ENCODE data around the gene DPH1.

The DPH1 gene

DNA sequence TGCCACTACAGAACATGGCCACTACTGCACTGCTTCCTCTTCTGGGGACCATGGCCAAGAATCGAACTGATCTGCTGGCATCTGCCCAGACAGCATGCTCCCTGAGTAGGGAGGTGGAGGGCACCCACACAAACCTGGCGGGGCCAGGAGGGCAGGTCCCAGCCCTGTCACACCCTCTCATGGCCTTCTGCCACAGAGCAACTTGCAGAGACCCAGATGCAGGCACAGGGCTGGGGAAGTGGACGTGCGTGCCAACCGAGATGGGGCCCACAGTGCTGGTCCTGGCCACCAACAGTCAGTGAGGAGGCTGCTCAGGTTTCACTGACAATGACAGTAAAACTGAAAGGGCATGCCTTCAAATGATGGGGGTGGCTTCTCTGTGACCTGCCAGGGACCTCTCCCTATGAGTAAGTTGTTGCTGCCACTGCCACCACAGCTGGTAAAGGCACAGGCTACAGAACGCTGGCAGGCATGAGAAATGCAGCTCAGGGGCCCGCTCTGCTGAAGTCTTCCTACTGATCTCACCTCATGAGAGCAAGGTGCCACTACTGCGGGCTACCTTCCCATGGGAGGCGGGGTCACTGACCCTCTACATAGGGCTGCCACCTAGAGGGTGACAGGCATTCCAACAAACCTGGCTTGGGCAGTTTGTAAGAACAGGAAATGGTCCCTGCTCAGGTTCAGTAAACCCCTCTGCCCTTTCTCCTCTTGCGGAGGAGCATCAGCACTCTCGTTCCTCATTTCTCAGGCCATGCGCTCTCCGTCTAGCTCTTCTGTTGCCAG lies 40.5 kb downstream of the DPH1 start:
- no peak for TF ChIP-seq CTCF (IDR thresholded peaks at IDR 0.05)
- Histone ChIP-seq H3K27ac (peak overlapping the region; percentile 62), H3K4me1 (ENCODE audit: control insufficient read depth in 1 of 2, insufficient read depth in 1 of 2, low read depth in 1 of 2, low read length in 1 of 2) (peaks cover 33 to 34% of the 10 kb centered on the region in 2 experiments), H3K36me3 (peaks cover 33% of the 10 kb centered on the region), H3K27me3 (no peaks in the 10 kb centered on the region), H3K4me3 (ENCODE audit: low read depth in 1 of 2, low read length in 1 of 2) (no peak overlapping the region), H3K9me3 (no peaks in the 10 kb centered on the region)

GRCh38 chr17:2071024-2071385 lies 41.1 kb downstream of the DPH1 start:
- Histone ChIP-seq H3K27me3 (no peaks in the 10 kb centered on the region), H3K4me1 (ENCODE audit: control insufficient read depth in 1 of 2, insufficient read depth in 1 of 2, low read depth in 1 of 2, low read length in 1 of 2) (peaks cover 39 to 40% of the 10 kb centered on the region in 2 experiments), H3K27ac (peak overlapping the region; percentile 62), H3K4me3 (ENCODE audit: low read depth in 1 of 2, low read length in 1 of 2) (no peak overlapping the region), H3K36me3 (peaks cover 28% of the 10 kb centered on the region), H3K9me3 (no peaks in the 10 kb centered on the region)
- TF ChIP-seq CTCF (IDR thresholded peaks at IDR 0.05) = no peak

GRCh38 chr17:2071455-2072281 lies 41.7 kb downstream of the DPH1 start:
- Histone ChIP-seq H3K4me3 (ENCODE audit: low read depth in 1 of 2, low read length in 1 of 2) (no peak overlapping the region), H3K9me3 (no peaks in the 10 kb centered on the region), H3K27ac (peak overlapping the region; percentile 62), H3K36me3 (peaks cover 25% of the 10 kb centered on the region), H3K4me1 (ENCODE audit: control insufficient read depth in 1 of 2, insufficient read depth in 1 of 2, low read depth in 1 of 2, low read length in 1 of 2) (peaks cover 45 to 46% of the 10 kb centered on the region in 2 experiments), H3K27me3 (no peaks in the 10 kb centered on the region)
- no peak for TF ChIP-seq CTCF (IDR thresholded peaks at IDR 0.05)

DNA sequence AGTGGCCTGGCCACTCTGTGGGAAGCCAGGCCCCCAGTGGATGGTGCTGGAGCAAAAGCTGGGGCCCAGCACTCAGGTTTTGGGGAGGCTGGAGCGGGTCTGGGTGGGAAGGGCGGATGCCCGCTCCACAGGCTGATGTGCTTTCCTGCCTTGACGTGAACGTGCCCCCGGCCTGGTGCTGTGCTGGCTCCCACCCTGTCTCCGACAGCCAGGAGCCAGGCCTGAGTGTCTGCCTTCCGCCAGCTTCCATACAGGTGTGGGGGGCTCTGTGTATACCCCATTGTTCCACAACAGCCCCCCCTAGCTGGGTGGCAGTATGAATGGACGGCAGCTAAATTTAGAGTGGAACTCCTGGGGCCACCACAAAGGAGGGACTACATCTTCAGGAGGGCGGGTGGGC lies 45.0 kb downstream of the DPH1 start:
- H3K27me3 ChIP-seq = no peaks in the 10 kb centered on the region
- H3K36me3 ChIP-seq = peaks cover 30% of the 10 kb centered on the region
- H3K4me3 ChIP-seq (ENCODE audit: low read depth in 1 of 2, low read length in 1 of 2) = no peak overlapping the region
- no peak for TF ChIP-seq CTCF (IDR thresholded peaks at IDR 0.05)
- H3K27ac ChIP-seq = no peak overlapping the region
- no peaks in the 10 kb centered on the region for H3K9me3 ChIP-seq
- H3K4me1 ChIP-seq (ENCODE audit: control insufficient read depth in 1 of 2, insufficient read depth in 1 of 2, low read depth in 1 of 2, low read length in 1 of 2) = peaks cover 45 to 47% of the 10 kb centered on the region in 2 experiments

DNA sequence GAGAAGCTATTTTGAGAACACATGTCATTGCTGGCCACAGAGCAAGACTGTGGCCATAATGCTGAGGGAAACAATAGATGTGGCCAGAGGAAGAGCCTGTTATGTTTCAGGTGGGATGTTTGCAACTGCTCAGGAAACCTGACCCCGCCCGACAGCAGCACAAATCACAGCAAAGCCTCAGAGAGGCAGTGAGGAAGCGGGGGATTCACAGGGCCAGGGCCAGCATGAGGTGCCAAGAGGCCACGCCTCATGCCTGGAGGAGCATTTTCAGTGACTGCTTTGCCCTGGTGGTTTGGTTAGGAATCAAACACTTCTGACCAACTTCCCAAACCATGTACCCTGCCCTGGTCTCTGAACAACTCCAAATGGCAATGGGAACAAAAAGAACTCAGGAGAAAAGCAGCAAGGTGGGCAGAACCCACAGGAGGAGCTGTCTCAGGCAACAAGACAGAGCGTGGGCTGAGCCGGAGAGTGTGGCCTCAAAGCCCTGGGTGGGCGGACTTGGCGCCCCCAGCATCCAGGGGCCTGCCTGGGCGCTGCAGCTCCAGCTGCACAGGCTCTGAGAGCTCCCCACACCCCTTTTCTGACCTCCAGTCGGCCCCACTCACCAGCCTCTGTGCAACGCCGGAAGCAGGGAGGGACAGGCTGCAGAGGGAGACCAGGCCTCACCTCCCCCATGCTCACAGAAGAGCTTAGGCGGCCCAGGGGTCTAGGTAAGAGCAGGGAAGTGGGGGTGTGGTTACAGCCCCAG lies 45.6 kb downstream of the DPH1 start:
- H3K27ac ChIP-seq = no peak overlapping the region

More for the DNA sequence above, 45.6 kb downstream of the DPH1 start:
- H3K36me3 ChIP-seq = peaks cover 30% of the 10 kb centered on the region
- H3K4me3 ChIP-seq (ENCODE audit: low read depth in 1 of 2, low read length in 1 of 2) = no peak overlapping the region
- no peaks in the 10 kb centered on the region for H3K9me3 ChIP-seq
- H3K27me3 ChIP-seq = no peaks in the 10 kb centered on the region
- TF ChIP-seq CTCF (IDR thresholded peaks at IDR 0.05) = no peak
- peaks cover 43 to 47% of the 10 kb centered on the region in 2 experiments for H3K4me1 ChIP-seq (ENCODE audit: control insufficient read depth in 1 of 2, insufficient read depth in 1 of 2, low read depth in 1 of 2, low read length in 1 of 2)

Measured in neutrophil (primary cell).